Left renal pelvis (tissue), 4 donors: ENCODE data around the gene NEUROD6. TPM values are rescaled to one million over a fixed set of nuclear protein-coding genes. Genes with fewer than 3 reads are reported as not detected.

Experiments
- DNase-seq, 4 donors: peaks; one replicate each; pipeline ENCODE4 v3.0.0-alpha.2; 2013; ENCODE audit warnings: low read depth in 4 of 4, low spot score in 3 of 4
- polyA plus RNA-seq, 4 donors: library from polyadenylated mRNA; unstranded; fragments of 120-200 nt; gene quantifications; one replicate each; pipeline ENCODE4 v1.2.1, GENCODE V29; 2013; ENCODE audit not compliant: insufficient read length in 4 of 4

The NEUROD6 gene
- polyA plus RNA-seq, 4 donors = not detected

- no peak for DNase-seq
Observed at GRCh38 chr7:31335161-31335856, 5.2 kb downstream of the NEUROD6 start.

- no peak for DNase-seq
Observed at GRCh38 chr7:31333291-31333690, 7.2 kb downstream of the NEUROD6 start.

GRCh38 chr7:31327071-31327470, 13.5 kb downstream of the NEUROD6 start:
- DNase-seq = no peak

GRCh38 chr7:31326416-31326815, 14.1 kb downstream of the NEUROD6 start:
- no peak for DNase-seq

- DNase-seq = no peak
Observed at GRCh38 chr7:31323101-31323500, 17.4 kb downstream of the NEUROD6 start.

GRCh38 chr7:31320675-31321074, 19.9 kb downstream of the NEUROD6 start:
- DNase-seq = no peak

- DNase-seq = no peak
Observed at GRCh38 chr7:31318313-31318712, 22.2 kb downstream of the NEUROD6 start.

GRCh38 chr7:31316876-31317275, 23.6 kb downstream of the NEUROD6 start:
- DNase-seq = no peak

GRCh38 chr7:31315758-31316157, 24.8 kb downstream of the NEUROD6 start:
- DNase-seq = no peak

GRCh38 chr7:31314781-31315180, 25.7 kb downstream of the NEUROD6 start:
- DNase-seq = no peak

GRCh38 chr7:31312889-31313288, 27.6 kb downstream of the NEUROD6 start:
- DNase-seq = no peak

- no peak for DNase-seq
Observed at GRCh38 chr7:31311552-31311951, 29.0 kb downstream of the NEUROD6 start.

- no peak for DNase-seq
Observed at GRCh38 chr7:31310321-31310935, 30.1 kb downstream of the NEUROD6 start.

- no peak for DNase-seq
Observed at GRCh38 chr7:31309407-31309806, 31.1 kb downstream of the NEUROD6 start.

GRCh38 chr7:31308652-31309051, 31.9 kb downstream of the NEUROD6 start:
- no peak for DNase-seq

GRCh38 chr7:31307972-31308371, 32.6 kb downstream of the NEUROD6 start:
- DNase-seq = no peak

GRCh38 chr7:31305260-31305659, 35.3 kb downstream of the NEUROD6 start:
- no peak for DNase-seq

GRCh38 chr7:31304446-31304845, 36.1 kb downstream of the NEUROD6 start:
- no peak for DNase-seq

GRCh38 chr7:31302356-31302755, 38.2 kb downstream of the NEUROD6 start:
- DNase-seq = no peak

GRCh38 chr7:31299336-31299735, 41.2 kb downstream of the NEUROD6 start:
- no peak for DNase-seq

GRCh38 chr7:31290601-31291000, 49.9 kb downstream of the NEUROD6 start:
- DNase-seq = no peak
